Muscle layer of duodenum (tissue), 2 donors: ENCODE measurements around the gene SLC35F5.
"Not testable (repeated sequence)": the region's sequence is repeated elsewhere in the genome, so short reads cannot be mapped to it uniquely, and the experiment has no call there.

Source experiments
- H3K27ac ChIP-seq: one replicate; pipeline ENCODE4 v1.7.0; 2013; ENCODE audit warnings: mild to moderate bottlenecking, low read length
- H3K27me3 ChIP-seq: one replicate; pipeline ENCODE4 v1.7.0; 2013; ENCODE audit warnings: low read depth, mild to moderate bottlenecking, control low read depth, low read length
- H3K36me3 ChIP-seq, 2 donors: one replicate each; pipeline ENCODE4 v1.7.0; 2013; ENCODE audit warnings: low read length in 2 of 2, control low read depth in 1 of 2, mild to moderate bottlenecking in 1 of 2; ENCODE audit not compliant: insufficient read depth in 2 of 2, control insufficient read depth in 1 of 2
- H3K4me1 ChIP-seq, 2 donors: one replicate each; pipeline ENCODE4 v1.7.0; 2013; ENCODE audit warnings: low read length in 2 of 2, mild to moderate bottlenecking in 2 of 2, control low read depth in 1 of 2, moderate library complexity in 1 of 2; ENCODE audit not compliant: insufficient read depth in 2 of 2, control insufficient read depth in 1 of 2
- H3K4me3 ChIP-seq, 2 donors: one replicate each; pipeline ENCODE4 v1.7.0; 2013; ENCODE audit warnings: low read length in 2 of 2, low read depth in 1 of 2, mild to moderate bottlenecking in 1 of 2
- H3K9me3 ChIP-seq, 2 donors: one replicate each; pipeline ENCODE4 v1.7.0; 2013; ENCODE audit warnings: low read length in 2 of 2, control low read depth in 1 of 2, mild to moderate bottlenecking in 1 of 2; ENCODE audit not compliant: control insufficient read depth in 1 of 2
- donor health status: healthy.

SLC35F5 gene

DNA sequence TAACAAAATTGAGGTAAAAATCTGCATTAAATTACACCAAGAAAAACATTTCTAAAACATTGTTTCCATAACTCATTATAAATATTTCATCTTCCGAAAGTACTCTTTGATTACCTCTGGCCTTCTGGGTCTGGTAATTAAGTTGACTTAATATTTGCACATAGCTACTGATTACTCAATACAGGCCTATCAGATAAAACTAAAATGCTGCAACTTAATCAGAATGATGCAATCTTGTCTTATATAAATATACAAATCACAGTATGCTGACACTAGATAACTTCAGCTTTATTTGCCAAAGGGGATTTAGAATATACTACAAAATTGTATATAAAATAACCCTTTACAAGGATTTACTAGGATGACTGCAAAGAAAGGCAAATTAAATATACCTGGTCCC lies 49.3 kb downstream of the SLC35F5 start:
- Histone ChIP-seq H3K4me1 (no peaks in the 10 kb centered on the region), H3K27me3 (no peaks in the 10 kb centered on the region), H3K36me3 (peaks cover 0 to 3% of the 10 kb centered on the region in 2 donors), H3K4me3 (no peak overlapping the region), H3K9me3 (no peaks in the 10 kb centered on the region), H3K27ac (no peak overlapping the region)

DNA sequence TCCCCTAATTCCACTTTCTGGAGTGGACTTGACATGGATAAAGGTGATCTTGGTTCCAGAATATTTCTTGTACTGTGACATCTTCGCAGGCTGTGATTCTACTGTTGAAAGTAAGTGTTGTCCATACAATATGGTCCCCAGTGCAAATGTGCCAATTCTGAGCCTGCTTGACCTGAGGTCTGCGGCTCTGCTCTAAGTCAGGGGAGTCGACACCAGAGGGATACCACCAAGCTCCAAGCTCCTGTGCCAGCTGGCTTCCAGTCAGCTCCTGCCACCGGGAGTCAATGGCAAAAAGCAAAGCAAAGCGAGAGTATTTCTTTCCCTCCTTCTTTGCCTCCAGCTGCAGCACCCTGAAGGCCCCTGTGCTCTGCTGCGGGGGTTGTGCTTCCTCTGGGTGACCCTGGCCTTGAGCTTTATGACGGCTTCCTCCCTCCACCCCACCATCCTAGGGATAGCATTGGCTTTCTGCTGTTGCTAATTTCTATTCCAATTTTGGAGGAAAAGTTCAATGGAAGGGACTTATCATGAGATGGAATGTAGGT lies 50.4 kb downstream of the SLC35F5 start:
- H3K4me3 ChIP-seq, result no peak overlapping the region
- no peak overlapping the region for H3K27ac ChIP-seq

DNA sequence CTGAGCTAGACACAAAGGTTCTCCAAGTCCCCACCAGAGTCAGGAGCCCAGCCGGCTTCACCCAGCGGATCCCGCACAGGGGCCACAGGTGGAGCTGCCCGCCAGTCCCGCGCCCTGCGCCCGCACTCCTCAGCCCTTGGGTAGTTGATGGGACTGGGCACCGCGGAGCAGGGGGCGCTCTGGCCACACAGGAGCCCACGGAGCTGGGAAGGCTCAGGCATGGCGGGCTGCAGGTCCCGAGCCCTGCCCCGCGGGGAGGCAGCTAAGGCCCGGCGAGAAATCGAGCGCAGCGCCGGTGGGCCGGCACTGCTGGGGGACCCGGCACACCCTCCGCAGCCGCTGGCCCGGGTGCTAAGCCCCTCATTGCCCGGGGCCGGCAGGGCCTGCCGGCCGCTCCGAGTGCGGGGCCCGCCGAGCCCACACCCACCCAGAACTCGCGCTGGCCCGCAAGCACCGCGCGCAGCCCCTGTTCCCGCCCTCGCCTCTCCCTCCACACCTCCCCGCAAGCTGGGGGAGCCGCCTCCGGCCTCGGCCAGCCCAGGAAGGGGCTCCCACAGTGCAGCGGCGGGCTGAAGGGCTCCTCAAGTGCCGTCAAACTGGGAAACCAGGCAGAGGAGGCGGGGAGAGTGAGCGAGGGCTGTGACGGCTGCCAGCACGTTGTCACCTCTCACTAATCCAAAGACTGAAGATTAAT lies 52.0 kb downstream of the SLC35F5 start:
- not testable (repeated sequence) for H3K27ac ChIP-seq, H3K4me1 ChIP-seq, H3K4me3 ChIP-seq

More for the DNA sequence above, 50.4 kb downstream of the SLC35F5 start:
- Histone ChIP-seq H3K27me3 (no peaks in the 10 kb centered on the region), H3K4me1 (no peaks in the 10 kb centered on the region), H3K9me3 (no peaks in the 10 kb centered on the region), H3K36me3 (peaks cover 0 to 3% of the 10 kb centered on the region in 2 donors)

DNA sequence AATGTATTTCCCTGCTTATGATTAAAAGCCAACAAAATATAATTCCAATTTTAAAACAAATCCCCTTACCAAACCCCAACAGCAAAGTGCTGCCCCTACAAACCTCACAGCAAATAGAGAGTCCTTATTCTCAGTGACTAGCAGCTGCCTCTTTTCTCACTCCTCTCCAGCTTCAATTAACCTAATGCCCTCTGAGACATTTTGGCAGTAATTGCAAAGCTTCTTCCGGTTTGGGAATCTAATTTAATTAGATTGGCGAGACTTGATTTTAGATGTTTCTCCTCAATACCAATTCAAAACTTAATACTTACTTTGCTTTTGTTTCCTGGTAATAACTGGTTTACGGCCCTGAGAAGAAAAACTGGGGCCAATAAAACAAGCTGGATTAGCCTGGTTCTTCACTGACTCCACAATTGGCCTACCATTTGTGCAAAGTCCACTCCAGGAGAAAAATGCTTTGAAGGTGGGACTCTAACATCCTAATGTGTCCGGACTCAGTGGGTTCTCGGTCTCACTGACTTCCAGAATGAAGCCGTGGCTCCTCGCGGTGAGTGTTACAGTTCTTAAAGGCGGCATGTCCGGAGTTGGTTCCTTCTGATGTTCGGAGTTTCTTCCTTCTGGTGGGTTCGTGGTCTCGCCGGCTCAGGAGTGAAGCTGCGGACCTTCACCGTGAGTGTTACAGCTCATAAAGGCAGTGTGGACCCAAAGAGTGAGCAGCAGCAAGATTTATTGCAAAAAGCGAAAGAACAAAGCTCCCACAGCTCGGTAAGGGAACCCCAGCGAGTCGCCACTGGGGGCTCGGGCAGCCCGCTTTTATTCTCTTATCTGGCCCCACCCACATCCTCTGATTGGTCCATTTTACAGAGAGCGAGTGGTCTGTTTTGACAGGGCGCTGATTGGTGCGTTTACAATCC lies 52.8 kb downstream of the SLC35F5 start:
- Histone ChIP-seq H3K27ac (no peak overlapping the region), H3K4me3 (no peak overlapping the region), H3K27me3 (no peaks in the 10 kb centered on the region)

More for the DNA sequence above, 52.0 kb downstream of the SLC35F5 start:
- not testable (repeated sequence) for H3K27me3 ChIP-seq, H3K36me3 ChIP-seq, H3K9me3 ChIP-seq

DNA sequence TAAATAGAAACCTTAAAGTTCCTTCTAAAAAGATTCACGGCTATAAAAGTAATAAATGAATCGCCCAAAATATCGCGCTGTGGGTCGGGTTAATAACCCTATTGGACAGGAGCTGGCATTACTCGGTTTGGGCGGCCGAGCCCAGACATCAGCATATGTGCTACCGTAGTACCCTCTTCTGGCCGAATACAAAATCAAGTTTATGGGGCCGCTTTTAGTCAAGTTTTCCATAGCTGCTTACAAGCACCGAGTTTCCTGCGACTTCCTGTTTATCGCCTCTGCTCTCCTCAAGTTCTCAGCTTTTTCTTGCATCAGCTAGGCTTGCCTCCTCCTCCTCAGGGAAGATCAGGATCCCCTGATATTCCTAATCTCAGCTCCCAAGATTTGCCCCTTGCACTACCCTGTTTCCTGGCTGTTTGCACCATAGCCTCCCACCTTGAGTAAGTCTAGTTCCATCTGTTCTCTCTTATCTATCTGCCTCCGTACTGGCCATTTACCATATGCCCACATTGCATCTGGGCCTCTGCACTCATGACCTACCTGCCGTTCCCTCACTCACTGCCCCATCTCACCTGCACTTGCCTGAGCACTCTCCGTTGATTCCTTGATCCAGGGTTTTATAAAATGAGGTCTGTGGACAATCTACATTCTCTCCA lies 56.1 kb downstream of the SLC35F5 start:
- H3K27me3 ChIP-seq, result no peaks in the 10 kb centered on the region
- H3K27ac ChIP-seq, result no peak overlapping the region
- no peaks in the 10 kb centered on the region for H3K4me1 ChIP-seq
- H3K9me3 ChIP-seq, result no peaks in the 10 kb centered on the region
- no peaks in the 10 kb centered on the region for H3K36me3 ChIP-seq
- no peak overlapping the region for H3K4me3 ChIP-seq

More for the DNA sequence above, 52.8 kb downstream of the SLC35F5 start:
- Histone ChIP-seq H3K4me1 (no peaks in the 10 kb centered on the region), H3K9me3 (no peaks in the 10 kb centered on the region), H3K36me3 (peaks cover 0 to 3% of the 10 kb centered on the region in 2 donors)

DNA sequence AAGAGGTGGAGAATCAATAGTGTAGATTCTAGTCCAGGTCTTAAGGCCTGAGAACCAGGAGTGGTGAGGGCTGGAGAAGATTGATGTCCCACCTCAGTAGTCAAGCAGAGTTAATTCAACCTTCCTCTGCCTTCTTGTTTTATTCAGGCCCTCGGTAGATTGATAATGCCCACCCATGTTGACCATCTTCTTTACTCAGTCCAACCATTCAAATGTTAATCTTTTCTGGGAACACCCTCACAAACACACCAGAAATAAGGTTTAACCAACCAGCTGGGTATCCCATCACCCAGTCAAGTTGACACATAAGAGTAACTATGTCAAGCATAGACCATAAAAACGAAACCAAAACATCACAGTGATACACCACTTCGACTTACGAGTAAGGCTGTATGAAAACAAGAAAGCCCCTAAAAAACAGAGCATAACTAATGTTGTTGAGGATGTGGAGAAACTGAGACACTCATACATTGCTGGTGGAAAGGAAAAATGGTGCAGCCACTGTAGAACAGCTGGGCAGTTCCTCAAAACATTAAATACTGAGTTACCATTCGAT lies 57.5 kb downstream of the SLC35F5 start:
- Histone ChIP-seq H3K27ac (no peak overlapping the region), H3K4me3 (no peak overlapping the region), H3K4me1 (no peaks in the 10 kb centered on the region), H3K9me3 (no peaks in the 10 kb centered on the region), H3K27me3 (no peaks in the 10 kb centered on the region), H3K36me3 (no peaks in the 10 kb centered on the region)

DNA sequence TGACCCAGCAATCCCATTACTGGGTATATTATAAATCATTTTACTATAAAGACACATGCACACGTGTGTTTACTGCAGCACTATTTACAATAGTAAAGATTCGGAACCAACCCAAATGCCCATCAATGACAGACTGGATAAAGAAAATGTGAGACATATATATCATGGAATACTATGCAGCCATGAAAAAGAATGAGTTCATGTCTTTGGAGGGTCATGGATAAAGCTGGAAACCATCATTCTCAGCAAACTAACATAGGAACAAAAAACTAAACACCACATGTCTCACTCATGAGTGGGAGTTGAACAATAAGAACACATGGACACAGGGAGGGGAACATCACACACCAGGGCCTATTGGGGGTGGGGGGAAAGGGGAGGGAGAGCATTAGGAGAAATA lies 58.2 kb downstream of the SLC35F5 start:
- H3K4me1 ChIP-seq, H3K36me3 ChIP-seq, H3K27me3 ChIP-seq, H3K27ac ChIP-seq, H3K9me3 ChIP-seq, H3K4me3 ChIP-seq: not testable (repeated sequence)

DNA sequence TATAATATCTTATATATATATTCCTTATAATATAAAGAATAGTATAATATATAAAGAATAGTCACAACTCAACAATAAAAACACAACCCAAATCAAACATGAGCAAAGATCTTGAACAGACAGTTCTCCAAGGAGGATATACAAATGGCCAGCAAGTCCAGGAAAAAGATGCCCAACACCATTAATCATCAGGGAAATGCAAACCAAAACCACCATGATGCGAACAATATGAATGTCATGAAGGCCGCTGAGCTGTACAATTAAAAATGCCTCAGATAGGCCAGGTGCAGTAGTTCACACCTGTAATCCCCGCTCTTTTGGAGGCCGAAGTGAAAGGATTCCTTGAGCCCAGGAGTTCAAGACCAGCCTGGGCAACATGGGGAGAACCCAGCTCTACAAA lies 58.9 kb downstream of the SLC35F5 start:
- no peak overlapping the region for H3K4me3 ChIP-seq
- no peaks in the 10 kb centered on the region for H3K4me1 ChIP-seq
- H3K36me3 ChIP-seq, result no peaks in the 10 kb centered on the region
- no peaks in the 10 kb centered on the region for H3K27me3 ChIP-seq
- H3K27ac ChIP-seq, result no peak overlapping the region
- no peaks in the 10 kb centered on the region for H3K9me3 ChIP-seq

DNA sequence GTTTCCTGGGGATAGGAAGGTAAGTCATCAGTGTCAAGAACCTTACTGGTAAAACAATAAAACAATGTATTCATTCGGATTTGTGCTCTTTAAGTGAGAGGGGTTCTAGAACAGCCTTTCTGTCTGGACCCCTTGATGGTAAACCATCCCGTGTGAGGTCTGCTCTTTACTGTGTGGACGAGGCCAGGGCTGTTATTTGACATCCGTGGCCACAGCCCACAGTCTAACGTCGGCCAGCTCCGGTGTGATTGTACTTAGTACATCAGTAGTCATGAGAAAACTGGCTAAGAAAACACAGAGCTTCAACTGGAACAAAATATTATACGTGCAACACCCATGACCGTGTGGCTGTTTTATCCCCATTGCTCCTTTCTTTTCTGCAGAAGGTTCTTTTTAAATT lies 62.0 kb downstream of the SLC35F5 start:
- no peak overlapping the region for H3K27ac ChIP-seq

DNA sequence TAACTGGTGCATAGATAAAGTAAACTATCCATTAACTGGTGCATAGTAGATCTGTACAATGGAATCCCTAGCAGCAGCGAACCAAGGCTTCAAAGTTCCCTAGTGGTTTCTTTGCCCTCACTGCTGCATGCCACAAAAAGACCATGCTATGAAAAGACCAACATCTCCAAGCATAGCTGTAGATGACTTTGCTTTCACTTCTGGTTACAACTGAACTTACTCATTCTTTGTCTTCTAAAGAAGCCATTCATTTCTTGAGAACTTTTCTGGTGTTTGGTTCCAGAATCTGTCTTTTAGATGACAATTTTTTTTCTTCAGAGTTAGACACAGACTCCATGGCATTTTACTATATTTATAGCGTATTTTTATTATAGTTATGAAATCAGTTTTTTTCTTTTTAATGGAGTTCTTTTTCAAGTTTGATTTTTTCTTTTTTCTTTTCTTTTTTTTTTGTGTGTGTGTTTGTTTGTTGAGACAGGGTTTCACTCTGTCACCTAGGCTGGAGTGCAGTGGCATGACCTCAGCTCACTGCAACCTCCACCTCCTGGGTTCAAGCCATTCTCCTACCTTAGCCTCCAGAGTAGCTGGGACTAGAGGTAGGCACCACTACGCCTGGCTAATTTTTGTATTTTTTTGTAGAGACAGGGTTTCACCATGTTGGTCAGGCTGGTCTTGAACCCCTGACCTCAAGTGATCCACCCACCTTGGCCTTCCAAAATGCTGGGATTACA lies 63.6 kb downstream of the SLC35F5 start:
- Histone ChIP-seq H3K4me1 (no peaks in the 10 kb centered on the region), H3K27ac (no peak overlapping the region), H3K36me3 (no peaks in the 10 kb centered on the region), H3K4me3 (no peak overlapping the region), H3K9me3 (no peaks in the 10 kb centered on the region), H3K27me3 (no peaks in the 10 kb centered on the region)

More for the DNA sequence above, 62.0 kb downstream of the SLC35F5 start:
- Histone ChIP-seq H3K27me3 (no peaks in the 10 kb centered on the region), H3K9me3 (no peaks in the 10 kb centered on the region), H3K4me3 (no peak overlapping the region), H3K4me1 (no peaks in the 10 kb centered on the region), H3K36me3 (no peaks in the 10 kb centered on the region)
